GM10847 (cell line): ENCODE results near the gene NOSIP.

ENCODE experiments used
- POLR2A ChIP-seq: IDR thresholded peaks from 2 replicates; pipeline ENCODE4 v1.6.1; 2011; ENCODE audit not compliant: insufficient read length; ENCODE audit errors: extremely low read depth

NOSIP gene

DNA sequence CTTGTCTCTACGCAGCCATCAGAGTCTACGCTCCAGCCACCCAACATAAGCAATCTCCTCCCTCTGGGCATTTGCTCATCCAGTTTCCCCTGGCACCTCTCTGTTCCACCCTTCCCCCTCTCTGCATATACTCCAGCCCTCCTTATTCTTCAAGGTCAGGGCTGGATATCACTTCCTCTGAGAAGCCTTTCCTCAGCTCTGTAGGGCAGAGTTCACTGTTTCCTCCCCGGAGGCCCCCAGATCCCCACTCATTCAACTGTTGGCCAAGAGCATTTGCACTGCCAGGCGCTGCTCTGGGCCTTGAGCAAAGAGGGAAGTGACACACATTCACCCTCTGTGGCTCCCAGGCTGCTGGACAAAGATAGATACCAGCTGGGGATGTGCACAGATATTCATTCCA, 64.6 kb downstream of the NOSIP start:
- no peak for TF ChIP-seq POLR2A

DNA sequence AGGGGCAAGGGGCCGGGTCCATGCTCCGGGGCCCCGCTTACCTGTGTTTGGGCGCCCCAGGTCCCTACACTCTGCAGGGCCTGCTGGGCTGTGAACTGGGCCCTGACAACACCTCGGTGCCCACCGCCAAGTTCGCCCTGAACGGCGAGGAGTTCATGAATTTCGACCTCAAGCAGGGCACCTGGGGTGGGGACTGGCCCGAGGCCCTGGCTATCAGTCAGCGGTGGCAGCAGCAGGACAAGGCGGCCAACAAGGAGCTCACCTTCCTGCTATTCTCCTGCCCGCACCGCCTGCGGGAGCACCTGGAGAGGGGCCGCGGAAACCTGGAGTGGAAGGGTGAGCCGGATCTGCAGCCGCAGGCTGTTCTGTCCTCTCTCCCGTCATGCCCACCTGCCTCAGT, 66.2 kb downstream of the NOSIP start:
- TF ChIP-seq POLR2A: no peak

DNA sequence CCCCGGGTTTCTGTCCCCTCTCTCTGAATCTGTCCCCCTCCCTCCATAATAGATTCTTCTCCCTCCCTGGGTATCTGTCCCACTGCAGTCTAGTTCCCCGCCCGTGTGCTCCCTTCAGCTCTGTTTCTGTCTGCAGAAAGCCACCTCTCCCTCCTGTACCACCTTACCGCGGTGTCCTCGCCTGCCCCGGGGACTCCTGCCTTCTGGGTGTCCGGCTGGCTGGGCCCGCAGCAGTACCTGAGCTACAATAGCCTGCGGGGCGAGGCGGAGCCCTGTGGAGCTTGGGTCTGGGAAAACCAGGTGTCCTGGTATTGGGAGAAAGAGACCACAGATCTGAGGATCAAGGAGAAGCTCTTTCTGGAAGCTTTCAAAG, 66.6 kb downstream of the NOSIP start:
- no peak for TF ChIP-seq POLR2A

DNA sequence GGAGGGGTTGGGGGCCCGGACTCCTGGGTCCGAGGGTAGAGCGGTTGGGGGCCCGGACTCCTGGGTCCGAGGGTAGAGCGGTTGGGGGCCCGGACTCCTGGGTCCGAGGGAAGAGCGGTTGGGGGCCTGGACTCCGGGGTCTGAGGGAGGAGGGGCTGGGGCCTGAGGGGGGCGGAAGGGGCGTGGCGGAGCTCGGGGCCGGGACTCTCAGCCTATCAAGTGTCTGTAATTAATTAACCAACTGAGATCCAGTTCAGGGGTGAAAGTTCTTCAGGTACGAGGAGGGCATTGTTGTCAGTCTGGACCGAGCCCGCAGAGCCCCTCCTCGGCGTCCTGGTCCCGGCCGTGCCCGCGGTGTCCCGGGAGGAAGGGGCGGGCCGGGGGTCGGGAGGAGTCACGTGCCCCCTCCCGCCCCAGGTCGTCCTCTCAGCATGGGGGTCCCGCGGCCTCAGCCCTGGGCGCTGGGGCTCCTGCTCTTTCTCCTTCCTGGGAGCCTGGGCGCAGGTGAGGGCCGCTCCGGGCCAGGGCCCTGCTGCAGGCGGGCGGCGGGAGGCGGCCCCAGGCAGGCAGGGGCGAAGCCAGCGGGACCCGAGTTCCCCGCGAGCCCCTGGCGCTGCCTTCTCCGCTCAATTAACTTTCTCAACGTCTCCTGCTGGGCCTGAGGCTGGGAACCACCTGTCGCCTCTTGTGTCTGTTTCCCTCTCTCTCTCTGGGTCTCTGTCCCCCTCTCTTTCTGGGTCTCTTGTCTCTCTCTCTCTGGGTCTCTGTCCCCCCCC, 67.2 kb downstream of the NOSIP start:
- TF ChIP-seq POLR2A: no peak

DNA sequence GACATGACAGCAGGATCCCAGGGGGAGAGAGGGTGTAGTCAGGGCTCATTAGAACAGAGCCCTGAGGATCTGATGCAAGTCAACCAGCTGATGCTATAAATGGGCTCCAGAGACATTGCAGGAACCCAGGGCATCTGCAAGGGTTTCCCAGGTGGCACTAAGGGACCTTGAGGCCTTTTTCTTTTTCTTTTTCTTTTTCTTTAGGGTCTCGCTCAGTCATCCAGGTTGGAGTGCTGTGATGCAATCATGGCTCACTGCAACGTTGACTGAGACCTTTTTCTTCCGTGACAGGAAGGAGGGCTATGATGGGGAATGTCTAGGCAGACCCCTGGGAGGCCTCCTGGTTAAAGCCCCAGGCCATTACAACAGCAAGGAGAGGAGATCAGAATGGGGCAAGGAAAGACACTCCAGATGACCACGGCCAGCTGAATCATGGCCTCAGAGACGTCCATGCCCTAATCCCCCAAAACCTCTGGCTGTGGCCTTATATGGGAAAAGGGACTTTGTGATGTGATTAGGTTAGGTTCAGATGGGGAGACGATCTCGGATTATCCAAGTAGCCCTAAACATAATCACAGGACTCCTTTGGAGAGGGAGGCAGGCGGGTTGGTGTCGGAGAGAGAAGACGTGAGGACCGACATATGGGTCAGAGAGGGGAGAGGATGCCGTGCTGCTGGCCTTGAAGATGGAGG, 72.4 kb downstream of the NOSIP start:
- no peak for TF ChIP-seq POLR2A

DNA sequence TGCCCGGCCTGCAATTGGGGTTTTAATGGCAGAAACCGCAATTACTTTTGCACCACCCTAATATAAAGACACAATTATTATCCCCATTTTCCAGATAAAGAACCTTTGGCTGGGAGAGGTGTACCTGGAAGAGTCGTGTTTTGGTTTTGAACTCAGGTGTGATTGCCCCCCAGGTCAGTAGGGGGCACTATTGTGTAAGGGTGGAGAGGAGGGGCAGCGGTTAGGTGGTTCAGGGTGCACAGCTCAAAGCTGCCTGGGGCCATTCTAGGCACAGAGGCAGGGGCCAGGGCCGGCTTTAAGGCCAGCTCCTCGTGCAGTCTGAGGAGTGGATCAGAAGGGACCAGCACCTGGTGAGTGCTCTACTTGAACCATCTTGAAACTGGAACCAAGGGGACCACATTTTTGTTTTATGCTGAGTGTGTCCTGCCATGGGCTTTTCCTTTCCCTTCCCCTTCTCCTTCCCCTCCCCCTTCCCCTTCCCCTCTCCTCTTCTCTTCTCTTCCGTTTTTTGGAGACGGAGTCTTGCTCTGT, 73.7 kb downstream of the NOSIP start:
- TF ChIP-seq POLR2A: no peak
